NCI-H2081 (cell line): ENCODE data around the gene SNRNP48.

ENCODE experiments used
- DNase-seq, 2 experiments: peaks; one replicate each; lab custom pipeline; 2025; lab: John Stamatoyannopoulos, UW

SNRNP48 gene

GRCh38 chr6:7644417-7644816, 54.4 kb downstream of the SNRNP48 start:
- DNase-seq, result no peak

- no peak for DNase-seq
Observed at GRCh38 chr6:7646394-7646793, 56.4 kb downstream of the SNRNP48 start.

GRCh38 chr6:7647504-7647903, 57.5 kb downstream of the SNRNP48 start:
- no peak for DNase-seq

GRCh38 chr6:7649037-7649810, 59.2 kb downstream of the SNRNP48 start:
- no peak for DNase-seq

- no peak for DNase-seq
Observed at GRCh38 chr6:7650878-7651277, 60.9 kb downstream of the SNRNP48 start.

GRCh38 chr6:7652957-7653356, 63.0 kb downstream of the SNRNP48 start:
- no peak for DNase-seq

GRCh38 chr6:7656355-7656754, 66.4 kb downstream of the SNRNP48 start:
- DNase-seq, result no peak

- no peak for DNase-seq
Observed at GRCh38 chr6:7658543-7658942, 68.5 kb downstream of the SNRNP48 start.

- no peak for DNase-seq
Observed at GRCh38 chr6:7661364-7661763, 71.4 kb downstream of the SNRNP48 start.
